HS-27A (cell line): ENCODE data around the gene UBE2V1.

Experiments
- DNase-seq: peaks from one replicate; pipeline ENCODE4 v3.0.0-alpha.2; 2012; ENCODE audit warnings: low read depth, missing footprints

UBE2V1 gene

DNA sequence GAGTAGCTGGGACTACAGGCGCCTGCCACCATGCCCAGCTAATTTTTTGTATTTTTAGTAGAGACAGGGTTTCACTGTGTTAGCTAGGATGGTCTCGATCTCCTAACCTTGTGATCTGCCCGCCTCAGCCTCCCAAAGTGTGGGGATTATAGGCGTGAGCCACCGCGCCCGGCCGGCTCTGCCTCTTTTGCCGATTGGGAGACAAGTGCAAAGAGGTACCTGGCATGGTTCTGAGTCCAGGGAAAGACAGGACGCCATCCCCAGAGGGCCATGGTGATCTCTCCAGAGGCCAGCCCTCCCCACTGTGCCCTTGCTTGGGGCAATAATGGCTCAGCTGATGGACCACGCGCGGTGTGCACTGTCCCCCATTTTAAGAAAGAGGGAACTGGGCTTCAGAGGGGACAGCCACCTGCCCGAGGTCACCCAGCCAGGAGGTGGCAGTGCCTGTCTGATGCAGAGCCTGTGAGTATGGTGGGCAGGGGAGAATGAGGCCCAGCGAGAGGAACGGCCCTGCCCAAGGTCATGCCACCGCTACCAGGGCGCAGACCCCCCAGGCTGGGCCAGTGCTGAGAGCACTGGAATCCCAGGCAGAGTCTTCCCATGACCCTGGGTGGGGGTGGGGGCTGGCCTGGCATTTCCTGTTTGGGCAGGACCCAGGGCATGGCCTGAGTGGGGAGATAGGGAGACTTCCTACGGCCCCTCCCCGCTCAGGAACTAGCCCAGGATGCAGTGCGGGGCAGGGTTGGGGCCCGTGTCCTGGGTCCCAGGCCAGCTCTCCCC is 69.2 kb downstream of the UBE2V1 start:
- DNase-seq, result no peak

GRCh38 chr20:50042370-50043313 is 70.3 kb downstream of the UBE2V1 start:
- DNase-seq, result no peak

- no peak for DNase-seq
Observed at GRCh38 chr20:50041246-50041873, 71.6 kb downstream of the UBE2V1 start.

GRCh38 chr20:50040432-50041245 is 72.3 kb downstream of the UBE2V1 start:
- DNase-seq, result no peak

DNA sequence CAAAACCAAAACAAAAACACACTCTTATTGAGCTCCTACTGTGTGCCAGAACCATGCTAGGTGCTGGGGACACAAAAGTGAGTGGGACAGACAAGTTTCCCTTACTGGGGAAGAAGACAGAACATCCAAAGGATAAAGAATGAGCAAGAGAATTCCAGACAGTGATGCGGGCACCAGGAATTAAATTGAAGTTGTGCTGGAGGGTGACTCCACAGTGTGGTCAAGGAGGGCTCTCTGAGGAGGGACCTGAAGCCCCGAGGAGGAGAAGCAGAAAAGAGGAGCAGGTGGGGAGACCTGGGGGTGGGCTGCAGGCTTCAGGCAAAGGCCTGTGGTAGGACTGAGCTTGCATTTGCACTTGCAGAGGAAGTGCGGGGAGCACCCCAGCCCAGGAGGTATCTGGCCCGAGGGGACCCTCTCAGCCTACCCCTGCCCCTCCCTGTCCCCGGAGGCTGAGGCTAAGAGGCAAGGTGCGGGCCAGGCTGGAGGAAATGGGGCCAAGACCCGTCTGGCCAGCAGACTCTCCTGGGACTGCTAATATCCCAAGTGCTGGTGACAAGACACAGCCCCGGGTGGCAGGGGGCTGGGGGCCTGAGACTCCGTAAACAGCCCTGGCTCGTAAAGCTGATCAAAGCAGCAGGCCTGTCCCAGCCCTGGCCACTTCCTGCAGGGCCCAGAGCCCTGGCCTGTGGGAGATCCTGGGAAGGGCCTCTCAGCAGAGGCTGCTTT is 73.1 kb downstream of the UBE2V1 start:
- no peak for DNase-seq

GRCh38 chr20:50038574-50038991 is 74.4 kb downstream of the UBE2V1 start:
- DNase-seq, result no peak

DNA sequence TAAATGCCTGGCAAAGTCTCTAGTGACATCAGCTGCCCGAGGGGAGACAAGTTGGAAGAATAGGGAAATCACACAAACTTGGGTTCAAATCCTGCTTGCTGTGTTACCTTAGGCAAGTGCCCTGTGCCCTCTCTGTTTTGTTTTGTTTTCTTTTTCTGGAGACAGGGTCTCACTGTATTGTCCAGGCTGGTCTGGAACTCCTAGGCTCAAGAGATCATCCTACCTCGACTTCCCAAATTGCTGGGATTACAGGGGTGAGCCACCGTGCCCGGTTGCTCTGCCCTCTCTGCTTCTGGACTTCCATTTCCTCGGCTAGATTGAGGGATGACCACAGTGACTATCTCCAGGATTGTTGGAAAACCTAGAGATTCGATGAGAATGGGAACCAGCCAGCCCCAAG is 74.8 kb downstream of the UBE2V1 start:
- DNase-seq, result no peak

DNA sequence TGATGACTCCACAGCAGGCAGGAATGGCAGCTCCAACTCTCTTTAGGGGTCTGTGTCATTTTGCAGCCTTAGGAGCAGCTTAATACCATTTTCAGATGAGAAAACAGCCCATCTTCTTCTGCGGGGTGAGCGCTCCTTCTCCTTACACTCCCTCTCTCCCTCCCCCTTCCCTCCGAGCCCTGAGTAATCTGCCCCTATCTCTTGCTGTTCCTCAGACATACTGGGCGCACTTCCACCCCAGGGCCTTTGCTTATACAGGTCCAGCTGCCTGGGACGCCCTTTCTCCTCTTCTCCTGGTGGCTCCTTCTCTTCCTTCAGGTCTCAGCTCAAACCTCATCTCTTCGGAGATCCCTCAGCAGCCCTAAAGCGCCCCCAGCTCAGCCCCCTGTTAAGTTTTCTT is 75.4 kb downstream of the UBE2V1 start:
- no peak for DNase-seq

GRCh38 chr20:50037123-50037522 is 75.8 kb downstream of the UBE2V1 start:
- DNase-seq, result no peak

DNA sequence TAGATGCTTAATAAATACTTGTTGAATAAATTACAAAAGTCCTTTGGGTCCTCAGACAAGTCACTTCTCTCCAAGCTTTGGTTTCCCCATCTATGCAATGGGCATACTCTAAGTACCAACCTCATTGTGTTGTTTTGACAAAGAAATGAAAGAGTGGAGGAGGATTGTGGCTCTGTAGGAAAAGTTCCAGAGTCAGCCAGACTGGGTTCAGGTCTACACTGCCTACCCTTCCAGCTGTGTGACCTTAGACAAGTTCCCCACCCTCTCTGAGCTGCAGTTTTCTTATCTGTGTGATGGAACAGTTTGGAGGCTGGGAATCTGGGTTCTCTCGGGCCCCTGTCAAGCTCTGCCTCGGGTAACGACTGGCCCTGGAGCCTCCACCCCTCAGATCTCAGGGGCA is 76.2 kb downstream of the UBE2V1 start:
- no peak for DNase-seq

- DNase-seq, result no peak
Observed at GRCh38 chr20:50034567-50035180, 78.3 kb downstream of the UBE2V1 start.

- no peak for DNase-seq
Observed at GRCh38 chr20:50032955-50033666, 79.8 kb downstream of the UBE2V1 start.
